ENCODE measurements around the gene SERPINA12.
A peak's percentile ranks its signal among the peaks of the same experiment; 100 is the strongest.

SERPINA12 gene

DNA sequence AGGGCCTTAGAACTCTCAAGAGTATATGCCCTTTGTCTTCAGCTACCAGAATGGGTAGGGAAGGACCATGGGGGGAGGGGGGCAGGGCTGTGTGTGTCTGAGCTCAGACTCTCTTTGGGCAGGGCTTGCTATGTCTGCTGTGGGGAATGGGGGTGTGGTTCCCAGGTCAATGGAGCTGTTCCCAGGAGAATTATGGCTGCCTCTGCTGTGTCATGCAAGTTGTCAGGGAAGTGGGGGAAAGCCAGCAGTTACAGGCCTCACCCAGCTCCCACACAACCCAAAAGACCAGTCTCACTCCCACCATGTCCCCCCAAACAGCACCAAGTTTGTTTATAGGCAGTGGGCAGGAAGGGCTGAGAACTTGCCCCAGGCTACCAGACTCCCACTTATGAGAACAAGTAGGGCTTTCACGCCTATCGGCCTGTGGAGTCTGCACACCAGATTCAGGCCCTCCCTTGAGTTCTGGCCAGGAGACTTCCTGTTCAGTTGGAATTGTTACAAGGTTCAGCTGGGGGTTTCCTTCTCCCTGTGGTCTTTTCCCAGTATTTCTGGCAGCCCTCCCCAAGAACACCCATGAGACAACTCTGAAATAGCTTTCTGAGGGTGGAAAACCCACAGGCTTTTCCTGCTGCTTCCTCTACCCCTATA is 50.6 kb downstream of the SERPINA12 start:
- H3K36me3 ChIP-seq, result no peaks in the 10 kb centered on the region
- H3K9ac ChIP-seq, result no peak overlapping the region
- peak overlapping the region; percentile 15 for H3K4me2 ChIP-seq
- TF ChIP-seq Cebpa-rat (IDR thresholded peaks at IDR 0.05), result no peak
- H3K27ac ChIP-seq, result no peak overlapping the region; the same call in 1 of the 2 replicates
- H3K4me3 ChIP-seq, result no peak overlapping the region
- no peaks in the 10 kb centered on the region for H4K20me1 ChIP-seq
- peaks cover 12% of the 10 kb centered on the region for H3K4me1 ChIP-seq
- H3K27me3 ChIP-seq, result no peaks in the 10 kb centered on the region
- H3K9me3 ChIP-seq, result peaks cover 32% of the 10 kb centered on the region

DNA sequence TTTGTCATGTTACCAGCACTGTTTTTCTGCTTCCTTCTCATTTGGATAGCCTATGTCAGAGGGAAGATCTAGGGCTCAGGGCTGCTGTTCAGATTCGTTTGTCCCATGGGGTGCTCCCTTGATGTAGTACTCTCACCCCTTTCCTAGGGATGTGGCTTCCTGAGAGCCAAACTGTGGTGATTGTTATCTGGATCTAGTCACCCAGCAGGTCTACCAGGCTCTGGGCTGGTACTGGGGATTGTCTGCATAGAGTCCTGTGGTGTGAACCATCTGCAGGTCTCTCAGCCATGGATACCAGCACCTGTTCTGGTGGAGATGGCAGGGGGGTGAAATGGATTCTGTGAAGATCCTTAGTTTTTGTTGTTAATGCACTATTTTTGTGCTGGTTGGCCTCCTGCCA is 51.2 kb downstream of the SERPINA12 start:
- H3K27ac ChIP-seq, result no peak overlapping the region
- no peaks in the 10 kb centered on the region for H4K20me1 ChIP-seq
- H3K9ac ChIP-seq, result no peak overlapping the region
- H3K4me3 ChIP-seq, result no peak overlapping the region
- no peak for TF ChIP-seq Cebpa-rat (IDR thresholded peaks at IDR 0.05)
- no peaks in the 10 kb centered on the region for H3K27me3 ChIP-seq
- peak overlapping the region; percentile 15; the same call in 1 of the 2 replicates for H3K4me2 ChIP-seq
- H3K36me3 ChIP-seq, result no peaks in the 10 kb centered on the region
- H3K9me3 ChIP-seq, result peaks cover 32% of the 10 kb centered on the region
- H3K4me1 ChIP-seq, result peaks cover 12% of the 10 kb centered on the region

DNA sequence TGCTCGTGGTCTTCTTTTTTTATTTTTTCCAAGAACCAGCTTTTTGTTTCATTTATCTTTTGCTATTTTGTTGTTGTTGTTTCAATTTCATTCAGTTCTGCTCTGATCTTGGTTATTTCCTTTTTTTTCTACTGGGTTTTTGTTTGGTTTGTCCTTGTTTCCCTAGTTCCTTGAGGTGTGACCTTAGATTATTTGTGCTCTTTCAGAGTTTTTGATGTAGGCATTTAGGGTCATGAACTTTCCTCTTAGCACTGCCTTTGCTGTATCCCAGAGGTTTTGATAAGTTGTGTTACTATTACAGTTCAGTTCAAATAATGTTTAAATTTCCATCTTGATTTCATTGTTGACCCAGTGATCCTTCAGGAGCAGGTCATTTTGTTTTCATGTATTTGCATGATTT is 53.3 kb downstream of the SERPINA12 start:
- H3K36me3 ChIP-seq, result no peaks in the 10 kb centered on the region
- peaks cover 32% of the 10 kb centered on the region for H3K9me3 ChIP-seq
- H3K9ac ChIP-seq, result no peak overlapping the region
- no peak overlapping the region for H3K4me2 ChIP-seq
- H3K27ac ChIP-seq, result no peak overlapping the region
- H3K4me1 ChIP-seq, result peaks cover 16% of the 10 kb centered on the region
- no peaks in the 10 kb centered on the region for H3K27me3 ChIP-seq
- H3K4me3 ChIP-seq, result no peak overlapping the region
- no peaks in the 10 kb centered on the region for H4K20me1 ChIP-seq
- no peak for TF ChIP-seq Cebpa-rat (IDR thresholded peaks at IDR 0.05)

- TF ChIP-seq Cebpa-rat (IDR thresholded peaks at IDR 0.05), result no peak
- peak overlapping the region; percentile 19; the same call in 1 of the 2 replicates for H3K4me2 ChIP-seq
- H3K4me3 ChIP-seq, result no peak overlapping the region
- no peaks in the 10 kb centered on the region for H3K36me3 ChIP-seq
- no peak overlapping the region for H3K9ac ChIP-seq
- peaks cover 5% of the 10 kb centered on the region; the same call in 1 of the 2 replicates for H3K4me1 ChIP-seq
- no peak overlapping the region for H3K27ac ChIP-seq
- H3K27me3 ChIP-seq, result no peaks in the 10 kb centered on the region
- H4K20me1 ChIP-seq, result no peaks in the 10 kb centered on the region
- peaks cover 6% of the 10 kb centered on the region for H3K9me3 ChIP-seq
These were observed 57.4 kb downstream of the SERPINA12 start for GRCh38 chr14:94451826-94452225.

DNA sequence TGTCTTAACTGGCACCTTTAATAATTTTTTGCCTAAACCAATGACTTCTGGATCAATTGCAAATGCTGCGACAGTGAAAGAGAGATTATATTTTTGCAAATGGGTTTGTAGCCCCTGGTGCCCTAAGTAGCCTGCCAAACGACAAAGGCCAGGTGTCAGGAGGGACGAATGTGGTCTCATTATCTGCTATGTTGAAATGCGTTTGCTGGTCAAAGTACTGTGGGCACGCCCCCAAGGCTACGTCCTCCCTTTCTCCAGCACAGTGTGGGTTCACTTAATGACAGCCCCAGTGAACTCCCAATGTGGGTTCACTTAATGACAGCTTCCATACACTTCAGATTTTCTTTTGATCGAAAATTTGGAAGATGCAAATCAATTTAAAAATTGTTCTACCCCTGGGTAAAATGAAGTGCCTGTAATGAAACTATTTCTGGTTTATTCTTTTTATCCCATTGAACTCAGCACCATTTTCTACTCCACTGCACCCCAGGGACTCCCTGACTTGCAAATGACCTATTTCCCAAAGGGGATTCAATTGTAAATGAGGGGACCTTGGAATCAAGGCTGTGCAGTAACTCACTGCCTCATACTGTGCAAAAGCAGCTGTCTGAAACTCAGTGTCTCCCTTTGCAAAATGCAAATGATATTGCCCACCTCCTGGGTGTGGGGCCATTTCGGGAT is 58.0 kb downstream of the SERPINA12 start:
- Histone ChIP-seq H3K4me3 (no peak overlapping the region), H3K4me2 (peak overlapping the region; percentile 19; the same call in 1 of the 2 replicates), H3K9ac (no peak overlapping the region), H3K36me3 (no peaks in the 10 kb centered on the region), H4K20me1 (no peaks in the 10 kb centered on the region), H3K27ac (no peak overlapping the region), H3K9me3 (peaks cover under 1% of the 10 kb centered on the region; the same call in 1 of the 2 replicates), H3K27me3 (no peaks in the 10 kb centered on the region), H3K4me1 (peaks cover 5% of the 10 kb centered on the region; the same call in 1 of the 2 replicates)
- no peak for TF ChIP-seq Cebpa-rat (IDR thresholded peaks at IDR 0.05)

DNA sequence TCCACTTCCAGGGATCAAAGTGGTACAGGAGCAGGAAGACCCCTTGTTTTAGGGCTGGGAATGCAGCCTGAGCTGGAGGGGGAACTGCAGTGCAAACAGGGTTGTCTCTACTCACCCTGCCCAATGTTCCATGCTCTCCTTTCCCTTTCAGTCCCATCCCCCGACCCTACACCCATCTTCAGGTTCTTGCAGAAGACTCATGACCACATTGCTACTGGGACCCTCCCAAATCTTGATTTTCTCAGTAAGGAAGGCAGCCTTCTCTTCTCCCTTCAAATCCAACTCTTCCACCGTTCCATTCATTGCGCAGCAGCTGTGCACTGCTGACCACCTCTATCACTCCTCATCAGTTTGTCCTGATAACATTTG is 58.6 kb downstream of the SERPINA12 start:
- Histone ChIP-seq H3K9me3 (no peaks in the 10 kb centered on the region), H3K4me1 (peaks cover 5% of the 10 kb centered on the region; the same call in 1 of the 2 replicates), H3K4me3 (no peak overlapping the region), H3K4me2 (no peak overlapping the region), H3K27me3 (no peaks in the 10 kb centered on the region), H3K27ac (no peak overlapping the region), H4K20me1 (no peaks in the 10 kb centered on the region), H3K36me3 (no peaks in the 10 kb centered on the region), H3K9ac (no peak overlapping the region)
- TF ChIP-seq Cebpa-rat (IDR thresholded peaks at IDR 0.05), result no peak

- no peaks in the 10 kb centered on the region for H3K27me3 ChIP-seq
- H3K4me3 ChIP-seq, result no peak overlapping the region
- H3K9ac ChIP-seq, result no peak overlapping the region
- no peak for TF ChIP-seq Cebpa-rat (IDR thresholded peaks at IDR 0.05)
- H4K20me1 ChIP-seq, result no peaks in the 10 kb centered on the region
- no peaks in the 10 kb centered on the region for H3K36me3 ChIP-seq
- H3K4me1 ChIP-seq, result peaks cover 5% of the 10 kb centered on the region; the same call in 1 of the 2 replicates
- no peak overlapping the region for H3K27ac ChIP-seq
- no peak overlapping the region for H3K4me2 ChIP-seq
- H3K9me3 ChIP-seq, result no peaks in the 10 kb centered on the region
These were observed 59.3 kb downstream of the SERPINA12 start for GRCh38 chr14:94449930-94450329.

GRCh38 chr14:94448071-94448808 is 61.0 kb downstream of the SERPINA12 start:
- no peaks in the 10 kb centered on the region for H3K36me3 ChIP-seq
- TF ChIP-seq Cebpa-rat (IDR thresholded peaks at IDR 0.05), result no peak
- H3K9ac ChIP-seq, result no peak overlapping the region
- no peak overlapping the region for H3K4me2 ChIP-seq
- H3K4me3 ChIP-seq, result no peak overlapping the region
- H3K4me1 ChIP-seq, result peaks cover 5% of the 10 kb centered on the region; the same call in 1 of the 2 replicates
- H3K9me3 ChIP-seq, result no peaks in the 10 kb centered on the region; the same call in 1 of the 2 replicates
- H4K20me1 ChIP-seq, result no peaks in the 10 kb centered on the region
- H3K27me3 ChIP-seq, result no peaks in the 10 kb centered on the region
- no peak overlapping the region for H3K27ac ChIP-seq

DNA sequence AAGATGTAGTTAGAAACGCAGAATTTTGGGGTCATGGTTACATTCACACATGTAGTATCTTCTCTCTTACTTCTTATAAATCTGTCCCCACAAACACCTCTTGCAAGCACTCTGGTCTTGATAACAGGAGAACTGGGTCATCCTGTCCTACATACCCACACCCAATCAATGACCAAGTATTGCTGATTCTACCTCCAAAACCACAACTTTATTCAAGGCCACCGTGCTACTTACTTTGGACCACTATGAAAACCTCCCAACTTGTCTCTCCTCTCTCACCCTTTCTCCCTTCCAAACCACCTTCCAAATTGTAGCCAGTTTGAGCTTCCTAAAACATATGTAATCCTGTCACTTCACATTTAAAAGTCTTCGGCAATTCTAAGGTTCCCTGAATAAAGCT is 62.1 kb downstream of the SERPINA12 start:
- peaks cover 5% of the 10 kb centered on the region; the same call in 1 of the 2 replicates for H3K4me1 ChIP-seq
- no peak overlapping the region for H3K27ac ChIP-seq
- H4K20me1 ChIP-seq, result no peaks in the 10 kb centered on the region
- H3K9ac ChIP-seq, result no peak overlapping the region
- no peak overlapping the region for H3K4me3 ChIP-seq
- no peak overlapping the region for H3K4me2 ChIP-seq
- no peak for TF ChIP-seq Cebpa-rat (IDR thresholded peaks at IDR 0.05)
- H3K27me3 ChIP-seq, result no peaks in the 10 kb centered on the region
- H3K9me3 ChIP-seq, result no peaks in the 10 kb centered on the region; the same call in 1 of the 2 replicates
- no peaks in the 10 kb centered on the region for H3K36me3 ChIP-seq

GRCh38 chr14:94446126-94446525 is 63.1 kb downstream of the SERPINA12 start:
- no peaks in the 10 kb centered on the region for H3K27me3 ChIP-seq
- H3K9ac ChIP-seq, result no peak overlapping the region
- H3K4me2 ChIP-seq, result no peak overlapping the region
- no peaks in the 10 kb centered on the region for H3K36me3 ChIP-seq
- H3K4me1 ChIP-seq, result no peaks in the 10 kb centered on the region
- H4K20me1 ChIP-seq, result no peaks in the 10 kb centered on the region
- H3K9me3 ChIP-seq, result no peaks in the 10 kb centered on the region; the same call in 1 of the 2 replicates
- H3K4me3 ChIP-seq, result no peak overlapping the region
- H3K27ac ChIP-seq, result no peak overlapping the region
- no peak for TF ChIP-seq Cebpa-rat (IDR thresholded peaks at IDR 0.05)
